PC-3 (cell line): ENCODE results near the gene PSMC6.

ENCODE experiments used
- CTCF ChIP-seq: fragments of 300-600 bp; sonication (generic); conservative IDR thresholded peaks from 2 replicates; pipeline ENCODE4 v1.5.1; 2017; ENCODE audit warnings: antibody characterized with exemption, low read depth, mild to moderate bottlenecking, low read length
- EZH2 ChIP-seq: fragments of 300-600 bp; sonication (generic); IDR thresholded peaks from one replicate; pipeline ENCODE4 v1.6.1; 2017; ENCODE audit warnings: antibody characterized with exemption, mild to moderate bottlenecking, low read length; ENCODE audit not compliant: unreplicated experiment

- no peak for TF ChIP-seq CTCF
- no peak for TF ChIP-seq EZH2
Observed at GRCh38 chr14:52724360-52724644, 17.3 kb downstream of the PSMC6 start.
